K562 (cell line): ENCODE results near the gene RASD2. TPM values are rescaled to one million over a fixed set of nuclear protein-coding genes. Genes with fewer than 3 reads are reported as not detected.

Source experiments
- ATAC-seq: fragments of 200-7000 bp; cut with Tn5 transposase; 3 replicates; pipeline ENCODE4 v1.9.1; 2020; ENCODE audit warnings: moderate library complexity
- BruUV-seq: library from RNA; stranded (reverse); fragments of 400-500 nt; replicated peaks from 2 replicates; lab custom pipeline; 2021; lab: Mats Ljungman, UMichigan
- CTCF ChIA-PET: fragments of 300-600 bp; formaldehyde crosslinking; extraction: SDS; loops from one replicate; lab custom pipeline; 2021; ENCODE audit warnings: low intra/inter-chr PET ratio; lab: Yijun Ruan, JAX
- POLR2A ChIA-PET: fragments of 300-600, 350-650 bp; sonication (Branson Sonifier 250); formaldehyde crosslinking; extraction: SDS; loops from one replicate; lab custom pipeline; 2021; ENCODE audit warnings: antibody characterized with exemption, inconsistent platforms; lab: Yijun Ruan, JAX
- DNase-seq, 4 experiments: peaks; one replicate each; pipeline versions ENCODE4 v3.0.0 to v3.0.0-alpha.2; 2011 to 2018; ENCODE audit warnings: low spot score in 3 of 4, mixed read lengths in 3 of 4; ENCODE audit errors: extremely low read depth in 1 of 4
- FAIRE-seq: peaks from 2 replicates; lab custom pipeline; 2011; peaks lifted over from hg19 to GRCh38; lab: Jason Lieb, UNC
- H2AFZ ChIP-seq: 2 replicates; pipeline ENCODE4 v1.6.0; 2011; ENCODE audit warnings: low read depth, low read length, control low read depth, inconsistent platforms
- H3K27ac ChIP-seq: fragments of 200-600 bp; 3 replicates; pipeline ENCODE4 v1.8.0; 2011; ENCODE audit warnings: low read depth, mild to moderate bottlenecking, control low read depth, inconsistent platforms, low read length, moderate library complexity, mixed read lengths; ENCODE audit errors: extremely low read depth
- H3K27me3 ChIP-seq, 2 experiments: fragments of 300-600 bp in 1 of 2; 2 replicates in 1 of 2; 3 replicates in 1 of 2; pipeline versions ENCODE4 v1.6.0 to v1.8.0; 2011; ENCODE audit warnings: inconsistent platforms in 2 of 2, low read length in 2 of 2, mild to moderate bottlenecking in 1 of 2, mixed read lengths in 1 of 2, moderate library complexity in 1 of 2; ENCODE audit not compliant: control insufficient read depth in 2 of 2, insufficient read depth in 2 of 2
- H3K36me3 ChIP-seq: fragments of 300-600 bp; 3 replicates; pipeline ENCODE4 v1.8.0; 2011; ENCODE audit warnings: mild to moderate bottlenecking, low read length, inconsistent platforms; ENCODE audit not compliant: control insufficient read depth, insufficient read depth
- H3K4me1 ChIP-seq, 2 experiments: fragments of 200-600 bp in 1 of 2; replicated peaks in 1 of 2; 2 replicates in 1 of 2; 3 replicates in 1 of 2; pipeline versions ENCODE4 v1.5.1 to v1.8.0; 2011; ENCODE audit warnings: inconsistent platforms in 2 of 2, low read length in 2 of 2, mild to moderate bottlenecking in 1 of 2, mixed read lengths in 1 of 2, moderate library complexity in 1 of 2; ENCODE audit not compliant: control insufficient read depth in 2 of 2, insufficient read depth in 2 of 2
- H3K4me2 ChIP-seq: 2 replicates; pipeline ENCODE4 v1.6.1; 2011; ENCODE audit warnings: low read length, control low read depth, inconsistent platforms, mixed read lengths; ENCODE audit not compliant: insufficient read depth
- H3K4me3 ChIP-seq: fragments of 200-600 bp; sonication (generic), shearing (Covaris generic); 2 replicates; pipeline ENCODE4 v1.5.1; 2016; ENCODE audit warnings: control low read depth, inconsistent platforms
- H3K79me2 ChIP-seq: fragments of 200-600 bp; 3 replicates; pipeline ENCODE4 v1.8.0; 2011; ENCODE audit warnings: low read length, inconsistent platforms; ENCODE audit not compliant: control insufficient read depth, insufficient read depth
- H3K9ac ChIP-seq, 2 experiments: 2 replicates each; pipeline versions ENCODE4 v1.6.0 to v1.6.1; 2011; ENCODE audit warnings: low read depth in 2 of 2, low read length in 2 of 2, control low read depth in 1 of 2, inconsistent platforms in 1 of 2, mild to moderate bottlenecking in 1 of 2, mixed read lengths in 1 of 2; ENCODE audit not compliant: insufficient read depth in 1 of 2
- H3K9me1 ChIP-seq: one replicate; pipeline ENCODE4 v1.6.0; 2011; ENCODE audit warnings: inconsistent platforms, mild to moderate bottlenecking, low read length, moderate library complexity; ENCODE audit not compliant: control insufficient read depth, insufficient read depth
- H3K9me3 ChIP-seq: replicated peaks from 2 replicates; pipeline ENCODE4 v1.5.1; 2011; ENCODE audit warnings: low read depth, low read length, inconsistent platforms; ENCODE audit not compliant: control insufficient read depth, insufficient read depth
- H4K20me1 ChIP-seq: replicated peaks from 2 replicates; pipeline ENCODE4 v1.6.1; 2011; ENCODE audit warnings: low read length, inconsistent platforms, mixed read lengths; ENCODE audit not compliant: control insufficient read depth, insufficient read depth
- E4F1 ChIP-seq: fragments of 250-450 bp; sonication (Bioruptor Pico); IDR thresholded peaks from 2 replicates; pipeline ENCODE4 v1.5.0; 2021; ENCODE audit warnings: mild to moderate bottlenecking, borderline replicate concordance
- NFRKB ChIP-seq: fragments of 450-650 bp; IDR thresholded peaks from 2 replicates; pipeline ENCODE4 v1.6.1; 2016; ENCODE audit warnings: low read depth
- TFAM ChIP-seq: fragments of 250-450 bp; sonication (Bioruptor Pico); conservative IDR thresholded peaks from 2 replicates; pipeline ENCODE4 v1.5.0; 2021; ENCODE audit warnings: mild to moderate bottlenecking, moderate library complexity
- TOE1 ChIP-seq, 2 experiments: fragments of 450-650 bp in 1 of 2; sonication (generic) in 1 of 2; formaldehyde crosslinking in 1 of 2; IDR thresholded peaks; 2 replicates each; pipeline versions ENCODE4 v1.7.1 to v1.8.0; 2016 to 2022; ENCODE audit warnings: borderline replicate concordance in 2 of 2, mild to moderate bottlenecking in 2 of 2, antibody characterized with exemption in 1 of 2, inconsistent platforms in 1 of 2, low read depth in 1 of 2, missing genetic modification reagents in 1 of 2, moderate library complexity in 1 of 2
- ZHX1 ChIP-seq: fragments of 150-350 bp; conservative IDR thresholded peaks from 2 replicates; pipeline ENCODE4 v1.6.1; 2014; ENCODE audit warnings: low read length
- ZNF217 ChIP-seq: sonication (generic); formaldehyde crosslinking; IDR thresholded peaks from 2 replicates; pipeline ENCODE4 v1.8.0; 2022; ENCODE audit warnings: mild to moderate bottlenecking, missing genetic modification reagents
- ZSCAN29 ChIP-seq: fragments of 450-650 bp; IDR thresholded peaks from 2 replicates; pipeline ENCODE4 v1.6.1; 2017
- WGBS: fragments of 100-300 bp; shearing (Covaris generic); methylation state at CpG from one replicate; pipeline ENCODE4 v1.1.6; 2016; ENCODE audit warnings: low coverage, mixed read lengths; ENCODE audit not compliant: insufficient coverage; ENCODE audit errors: missing lambda C conversion rate; 5-methylcytosine and 5-hydroxymethylcytosine counted together
- in situ Hi-C: fragments of 300-500 bp; cut with MboI; formaldehyde crosslinking; loops from 4 replicates; pipeline ENCODE4 v1.15.0; 2018; ENCODE audit warnings: inconsistent platforms, mixed read lengths
- intact Hi-C: fragments of 100-400 bp; cut with micrococcal nuclease; formaldehyde crosslinking; loops from 2 replicates; pipeline ENCODE4 v1.14.2; 2022
- polyA plus RNA-seq, 8 experiments: library from polyadenylated mRNA; depleted of rRNA in 4 of 8; stranded (reverse) in 5 of 8; unstranded in 3 of 8; fragments of >200 nt; fragmentation: Nextera tagmentation in 2 of 8; fragmentation: Illumina TruSeq in 1 of 8; extraction: Ambion mirVana in 2 of 8; extraction: Trizol in 1 of 8; gene quantifications; 2 replicates each; pipeline versions ENCODE4 v1.2.1 to v1.2.3, GENCODE V29; 2011 to 2014; ENCODE audit warnings: inconsistent platforms in 1 of 8, missing spikeins in 1 of 8
- total RNA-seq, 7 experiments: library from RNA; depleted of rRNA in 6 of 7; stranded (reverse); fragments of >200 nt in 6 of 7; fragmentation: Illumina TruSeq in 2 of 7; extraction: Trizol in 2 of 7; gene quantifications; 2 replicates each; pipeline versions ENCODE4 v1.2.1 to v1.2.3, GENCODE V29; 2011 to 2021; ENCODE audit warnings: low replicate concordance in 1 of 7

Gene RASD2
- total and polyA plus RNA-seq, 9 of the 15 experiments (the other 6 are each of a cell fraction or from before 2014, with no cell fraction given): 0.05 TPM; not detected in 8

GRCh38 chr22:35576671-35577070, 36.0 kb downstream of the RASD2 start:
- intact Hi-C loops (no loop called here), in situ Hi-C loops (no loop called here)
- H3K27me3 ChIP-seq: peaks cover 0 to 11% of the 10 kb centered on the region in 2 experiments; a peak in 3 of 5 replicates
- H2AFZ ChIP-seq: no peak overlapping the region
- H3K36me3 ChIP-seq: no peaks in the 10 kb centered on the region
- H3K9me3 ChIP-seq: no peaks in the 10 kb centered on the region
- no peaks in the 10 kb centered on the region; a peak in 1 of 5 replicates for H3K4me1 ChIP-seq
- BruUV-seq: no TSS peak
- ChIA-PET POLR2A (interaction anchor here (0.6 kb wide), 2 partner anchors 147 to 239 kb away, joined by 3 read pairs; no protein-coding TSS in a partner anchor), CTCF (no interaction called here)
- H4K20me1 ChIP-seq: no peaks in the 10 kb centered on the region
- no peak overlapping the region for H3K27ac ChIP-seq
- DNase-seq (no peak), ATAC-seq (no peak)
- WGBS: 7% methylated on average over 6 of the region's 8 CpGs
- no peak overlapping the region for H3K4me3 ChIP-seq
- no peak for TF ChIP-seq TOE1 (IDR thresholded peaks at IDR 0.05; ENCODE audit: borderline replicate concordance)
- TF ChIP-seq TOE1 (CRISPR knock-in tag; IDR thresholded peaks at IDR 0.05; ENCODE audit: borderline replicate concordance, low read depth): no peak
- TF ChIP-seq E4F1 (CRISPR knock-in tag): no peak
- no peak for TF ChIP-seq TFAM (CRISPR knock-in tag)
- no peak for TF ChIP-seq ZSCAN29
- no peak for TF ChIP-seq ZHX1
- no peak for TF ChIP-seq NFRKB
- no peak for TF ChIP-seq ZNF217
- TF ChIP-seq, all 486 proteins: peak for 0
- no peak for FAIRE-seq
- Histone ChIP-seq H3K9ac (no peak overlapping the region), H3K9me1 (no peaks in the 10 kb centered on the region), H3K79me2 (no peaks in the 10 kb centered on the region), H3K4me2 (no peak overlapping the region)
